HG03457 (cell line): Measurements from ENCODE around the gene SCMH1.

Source experiments
- ATAC-seq: cut with Tn5 transposase; IDR thresholded peaks from one replicate; pipeline ENCODE4 v1.9.1; 2021; ENCODE audit warnings: moderate number of reproducible peaks; ENCODE audit not compliant: unreplicated experiment

Gene SCMH1

GRCh38 chr1:41241749-41242341 is at the start of gene SCMH1:
TSS of gene SCMH1 (minus strand) at chr1:41242306. CDS start at chr1:41186133, 56,173 bp downstream.
- no peak for ATAC-seq

GRCh38 chr1:41291195-41291594 is 49.1 kb upstream of the SCMH1 start:
- no peak for ATAC-seq

- no peak for ATAC-seq
Observed at GRCh38 chr1:41289196-41289595, 47.1 kb upstream of the SCMH1 start.

DNA sequence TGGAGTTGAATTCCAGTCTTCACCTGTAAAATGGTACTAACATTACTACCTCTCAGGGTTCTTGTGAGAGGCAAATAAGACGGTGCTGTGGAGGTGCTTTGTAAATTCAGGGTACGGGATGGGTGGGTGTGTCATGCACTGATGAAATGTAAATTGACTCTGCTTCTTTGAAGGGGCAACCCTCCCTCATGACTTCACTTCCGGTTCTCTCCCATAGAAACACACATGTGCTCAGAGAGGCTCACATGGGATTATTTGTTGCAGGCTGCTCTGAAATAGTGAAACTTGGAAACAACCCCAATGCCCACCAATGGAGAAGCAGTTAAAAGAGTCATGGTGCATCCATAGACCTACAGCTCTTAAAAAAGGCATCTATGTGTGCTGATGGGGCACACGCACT is 44.9 kb upstream of the SCMH1 start:
- ATAC-seq: no peak

GRCh38 chr1:41286486-41286885 is 44.4 kb upstream of the SCMH1 start:
- no peak for ATAC-seq

- no peak for ATAC-seq
Observed at GRCh38 chr1:41285818-41286217, 43.7 kb upstream of the SCMH1 start.

GRCh38 chr1:41284121-41284520 is 42.0 kb upstream of the SCMH1 start:
- no peak for ATAC-seq

- ATAC-seq: no peak
Observed at GRCh38 chr1:41282679-41283317, 40.7 kb upstream of the SCMH1 start.

GRCh38 chr1:41281334-41281733 is 39.2 kb upstream of the SCMH1 start:
- ATAC-seq: no peak

DNA sequence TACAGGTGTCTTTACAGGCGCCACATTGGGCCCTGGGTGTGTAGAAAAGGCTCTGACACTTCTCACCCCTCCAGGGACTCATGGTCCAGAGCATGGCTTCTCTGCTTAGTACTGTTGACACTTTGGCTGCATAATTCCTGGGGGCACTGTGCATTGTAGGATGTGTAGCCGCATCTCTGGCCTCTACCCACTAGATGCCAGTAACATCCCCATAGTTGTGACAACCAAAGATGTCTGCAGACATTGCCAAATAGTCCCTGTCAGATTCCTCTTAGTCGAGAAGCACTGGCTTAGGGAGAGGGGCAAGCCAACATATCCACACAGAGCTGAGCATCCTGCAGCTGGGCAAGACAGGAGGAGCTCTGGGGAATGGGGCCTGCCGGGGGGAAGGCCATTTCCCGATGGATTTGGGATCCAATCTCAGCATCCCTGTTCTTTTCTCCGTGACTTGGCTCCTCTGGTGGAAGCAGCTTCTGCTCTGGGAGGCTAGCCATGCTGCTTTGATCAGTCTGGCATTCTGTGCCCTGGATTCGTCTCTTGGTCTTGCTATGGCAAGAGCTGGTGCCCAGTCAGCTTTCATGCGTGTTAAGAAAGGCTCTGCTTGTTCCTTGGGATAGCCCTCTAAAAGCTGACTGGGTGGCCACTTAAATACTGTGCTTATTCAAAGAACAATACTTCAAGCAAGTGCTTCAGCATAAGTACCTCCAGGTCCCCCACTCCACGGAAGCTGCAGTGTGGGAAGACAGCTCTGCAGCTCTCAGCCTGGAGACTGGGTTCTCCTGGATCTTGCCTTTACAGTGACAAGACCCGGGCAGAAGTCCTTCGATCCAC is 38.3 kb upstream of the SCMH1 start:
- ATAC-seq: no peak

DNA sequence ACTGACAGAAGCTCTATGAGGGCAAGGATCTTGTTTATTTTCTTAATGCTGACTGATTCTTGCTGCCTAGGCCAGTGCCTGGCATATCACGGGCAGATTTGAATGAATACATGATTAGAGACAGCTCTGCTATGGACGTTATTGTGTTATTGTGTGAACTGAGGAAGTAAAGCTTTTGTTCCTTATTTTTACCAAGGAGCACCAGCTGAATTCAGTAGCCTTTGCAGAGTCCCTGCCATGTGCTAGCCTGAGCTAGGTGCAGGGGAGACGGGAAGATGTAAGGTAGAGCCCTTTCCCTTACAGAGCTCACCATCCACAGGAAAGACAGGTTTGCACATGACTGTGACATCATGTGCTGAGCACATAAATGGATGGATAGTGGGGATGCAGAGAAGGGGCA is 36.0 kb upstream of the SCMH1 start:
- no peak for ATAC-seq

DNA sequence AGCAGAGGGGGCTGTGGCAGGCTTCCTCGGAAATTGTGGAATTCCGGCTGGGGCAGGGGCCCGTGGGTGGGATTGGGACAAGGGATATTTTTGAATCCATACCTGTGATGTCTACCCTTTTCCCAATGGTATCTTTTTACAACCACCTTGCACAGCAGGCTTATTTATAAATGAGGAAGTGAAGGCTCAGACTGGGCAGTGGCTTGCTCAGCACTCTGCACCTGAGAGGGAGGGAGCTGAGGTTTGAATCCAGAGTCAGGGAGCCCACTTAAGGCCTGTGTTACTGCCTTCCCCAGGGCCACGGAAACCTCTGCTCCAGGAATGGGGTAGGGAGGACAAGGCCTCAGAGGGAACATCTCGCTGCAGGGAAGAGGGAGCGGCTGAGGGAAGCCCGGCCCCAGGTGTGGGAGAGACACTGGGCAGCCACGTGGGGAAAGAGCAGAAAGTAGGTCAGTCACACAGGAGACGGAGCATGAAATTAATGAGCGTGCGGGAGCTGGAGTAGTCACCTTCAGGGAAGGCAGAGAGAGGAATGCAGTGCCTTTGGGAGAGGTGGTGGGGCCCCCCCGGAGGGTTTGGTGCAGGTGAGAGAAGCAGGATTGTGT is 35.4 kb upstream of the SCMH1 start:
- no peak for ATAC-seq

DNA sequence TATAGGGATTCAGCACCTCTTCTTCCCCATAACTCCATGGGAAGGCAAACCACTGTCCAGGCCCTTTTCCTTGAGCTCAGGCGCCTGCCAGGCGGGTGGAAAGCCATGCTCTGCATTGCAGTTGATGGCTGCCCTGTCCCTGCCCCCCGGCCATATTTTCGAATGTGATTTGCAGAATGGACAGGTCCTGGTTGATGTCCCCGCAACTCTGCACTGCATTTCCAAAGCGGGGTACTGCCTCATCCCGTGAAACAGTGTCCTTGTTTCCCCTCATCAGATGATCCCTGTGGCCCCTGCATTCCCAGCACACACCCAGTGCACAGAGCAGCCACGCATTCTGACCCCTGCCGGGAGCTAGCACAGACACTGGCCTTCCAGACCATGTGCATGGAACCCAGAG is 33.7 kb upstream of the SCMH1 start:
- no peak for ATAC-seq

DNA sequence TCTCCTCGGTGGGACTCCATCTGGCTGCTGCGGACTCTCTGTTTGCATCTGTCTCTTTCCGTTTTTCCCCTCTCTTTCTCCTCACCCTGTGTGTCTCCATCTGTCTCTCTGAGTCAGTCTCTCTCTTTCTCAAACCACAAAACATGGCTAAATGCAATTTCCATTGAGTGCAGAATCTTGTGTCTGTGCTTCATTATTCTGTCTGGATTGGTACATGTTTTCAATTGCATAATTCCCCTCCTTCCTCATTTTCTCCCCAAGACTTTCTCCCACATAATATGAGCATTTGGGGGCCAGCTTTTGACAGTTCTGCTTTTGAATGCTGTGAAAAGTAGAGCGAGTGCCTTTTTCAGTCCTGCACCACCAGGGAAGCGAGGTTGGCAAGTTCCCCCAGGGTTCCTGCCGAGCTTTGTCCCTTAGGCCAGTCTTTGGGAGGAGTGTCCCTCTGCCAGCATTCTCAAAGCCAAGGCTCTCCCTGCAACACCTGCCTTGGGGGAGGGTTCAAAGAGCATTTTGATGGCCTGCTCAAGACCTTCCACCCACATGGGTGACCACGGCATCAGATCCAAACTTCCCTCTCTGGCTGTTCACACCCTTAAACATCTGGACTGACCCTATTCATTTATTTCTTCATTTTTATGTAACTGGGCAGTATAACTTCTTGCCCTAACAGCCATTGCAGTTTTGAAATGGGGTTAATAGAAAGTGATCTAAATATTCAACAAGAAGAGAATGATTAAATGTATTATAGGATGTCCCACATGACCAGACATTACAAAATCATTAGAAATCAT is 32.8 kb upstream of the SCMH1 start:
- ATAC-seq: no peak

DNA sequence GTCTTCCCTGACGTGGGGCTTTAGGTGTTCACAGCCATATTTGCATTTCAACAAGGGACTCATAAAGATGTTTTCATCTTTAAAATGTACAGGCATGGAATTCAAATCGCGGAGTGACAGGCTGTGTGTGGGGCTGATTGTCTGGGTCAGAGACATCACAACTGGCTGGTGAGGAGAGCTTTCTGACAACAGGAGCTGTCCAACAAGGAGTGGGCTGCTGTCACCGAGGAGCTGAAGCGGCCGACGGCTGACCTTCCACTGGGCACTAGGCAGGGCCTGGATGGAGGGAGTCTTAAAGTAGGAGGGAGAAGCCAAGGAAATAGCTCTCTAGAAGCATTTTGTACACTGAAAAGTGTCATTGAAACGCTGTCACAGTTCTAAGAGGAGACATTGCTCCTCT is 30.5 kb upstream of the SCMH1 start:
- no peak for ATAC-seq

- no peak for ATAC-seq
Observed at GRCh38 chr1:41268154-41268770, 26.2 kb upstream of the SCMH1 start.

GRCh38 chr1:41261926-41262618 is 20.0 kb upstream of the SCMH1 start:
- no peak for ATAC-seq

- no peak for ATAC-seq
Observed at GRCh38 chr1:41260768-41261167, 18.7 kb upstream of the SCMH1 start.

- ATAC-seq: no peak
Observed at GRCh38 chr1:41259221-41259620, 17.1 kb upstream of the SCMH1 start.

- ATAC-seq: no peak
Observed at GRCh38 chr1:41255978-41256377, 13.9 kb upstream of the SCMH1 start.
